HepG2 (cell line): ENCODE data around the gene CDK15. TPM values are rescaled to one million over a fixed set of nuclear protein-coding genes. Genes with fewer than 3 reads are reported as not detected.

Experiments used
- ATAC-seq: fragments of 200-7000 bp; cut with Tn5 transposase; 3 replicates; pipeline ENCODE4 v1.9.1; 2020; ENCODE audit warnings: mild to moderate bottlenecking, moderate library complexity
- BruUV-seq: library from RNA; stranded (reverse); fragments of 400-500 nt; replicated peaks from 2 replicates; lab custom pipeline; 2021; lab: Mats Ljungman, UMichigan
- CTCF ChIA-PET: fragments of 300-600 bp; formaldehyde crosslinking; extraction: SDS; loops from one replicate; lab custom pipeline; 2021; ENCODE audit warnings: low total read pairs, inconsistent platforms, low intra/inter-chr PET ratio; lab: Yijun Ruan, JAX
- POLR2A ChIA-PET: fragments of 350-600 bp; sonication (Branson Sonifier 250); formaldehyde crosslinking; loops from one replicate; lab custom pipeline; 2020; ENCODE audit warnings: antibody characterized with exemption, inconsistent platforms; lab: Yijun Ruan, JAX
- DNase-seq: peaks from one replicate; pipeline ENCODE4 v3.0.0-alpha.2; 2015; ENCODE audit warnings: low spot score
- FAIRE-seq: peaks from 3 replicates; lab custom pipeline; 2011; peaks lifted over from hg19 to GRCh38; lab: Jason Lieb, UNC
- H2AFZ ChIP-seq: one replicate; pipeline ENCODE4 v1.6.1; 2011; ENCODE audit warnings: low read length, inconsistent platforms
- H3K27ac ChIP-seq: fragments of 300-600 bp; 3 replicates; pipeline ENCODE4 v1.8.0; 2011; ENCODE audit warnings: mixed run types, mild to moderate bottlenecking, mixed read lengths, low read length, inconsistent platforms; ENCODE audit not compliant: insufficient read depth; ENCODE audit errors: extremely low read length
- H3K27me3 ChIP-seq, 2 experiments: fragments of 200-600 bp in 1 of 2; 2 replicates in 1 of 2; 3 replicates in 1 of 2; pipeline versions ENCODE4 v1.6.0 to v1.8.0; 2011; ENCODE audit warnings: low read length in 2 of 2, mild to moderate bottlenecking in 2 of 2, moderate library complexity in 2 of 2, inconsistent platforms in 1 of 2; ENCODE audit not compliant: insufficient read depth in 2 of 2, control insufficient read depth in 1 of 2
- H3K36me3 ChIP-seq, 2 experiments: fragments of 200-600 bp in 1 of 2; replicated peaks in 1 of 2; 2 replicates in 1 of 2; 3 replicates in 1 of 2; pipeline versions ENCODE4 v1.5.1 to v1.8.0; 2011; ENCODE audit warnings: low read length in 2 of 2, inconsistent platforms in 1 of 2; ENCODE audit not compliant: insufficient read depth in 2 of 2, control insufficient read depth in 1 of 2
- H3K4me1 ChIP-seq: 2 replicates; pipeline ENCODE4 v1.5.1; 2012; ENCODE audit warnings: low read length, inconsistent platforms; ENCODE audit not compliant: insufficient read depth
- H3K4me2 ChIP-seq: 2 replicates; pipeline ENCODE4 v1.6.0; 2011; ENCODE audit warnings: low read depth, low read length, inconsistent platforms
- H3K4me3 ChIP-seq, 3 experiments: fragments of 200-600 bp in 1 of 3; sonication (generic), shearing (Covaris generic) in 1 of 3; replicated peaks in 1 of 3; 2 replicates each; pipeline ENCODE4 v1.5.1; 2011 to 2016; ENCODE audit warnings: low read length in 3 of 3, inconsistent platforms in 2 of 3, low read depth in 2 of 3, mild to moderate bottlenecking in 2 of 3, control low read depth in 1 of 3, mixed read lengths in 1 of 3; ENCODE audit not compliant: insufficient read depth in 1 of 3
- H3K79me2 ChIP-seq: one replicate; pipeline ENCODE4 v1.6.1; 2011; ENCODE audit warnings: low read length, inconsistent platforms; ENCODE audit not compliant: insufficient read depth
- H3K9ac ChIP-seq: 2 replicates; pipeline ENCODE4 v1.6.0; 2011; ENCODE audit warnings: mild to moderate bottlenecking, low read depth, low read length, inconsistent platforms; ENCODE audit not compliant: insufficient read depth
- H3K9me3 ChIP-seq: 2 replicates; pipeline ENCODE4 v1.5.1; 2012; ENCODE audit warnings: mild to moderate bottlenecking, low read length
- H4K20me1 ChIP-seq: 2 replicates; pipeline ENCODE4 v1.6.0; 2011; ENCODE audit warnings: inconsistent platforms, mild to moderate bottlenecking, low read length, moderate library complexity; ENCODE audit not compliant: insufficient read depth
- ATM ChIP-seq: fragments of 450-650 bp; IDR thresholded peaks from 2 replicates; pipeline ENCODE4 v1.7.1; 2017; ENCODE audit warnings: mild to moderate bottlenecking, borderline replicate concordance
- ELF3 ChIP-seq: IDR thresholded peaks from 2 replicates; pipeline ENCODE4 v1.6.1; 2016; ENCODE audit warnings: missing genetic modification reagents, missing compliant biosample characterization
- FOXM1 ChIP-seq: sonication (generic); formaldehyde crosslinking; IDR thresholded peaks from 2 replicates; pipeline ENCODE4 v1.5.0; 2020; ENCODE audit warnings: missing genetic modification reagents
- NR2F6 ChIP-seq, 2 experiments: IDR thresholded peaks; 2 replicates each; pipeline ENCODE4 v1.6.1; 2016; ENCODE audit warnings: antibody characterized with exemption in 1 of 2, mild to moderate bottlenecking in 1 of 2
- TAF15 ChIP-seq: fragments of 200-400 bp; formaldehyde crosslinking; IDR thresholded peaks from one replicate; pipeline ENCODE4 v1.6.1; 2018; ENCODE audit warnings: mild to moderate bottlenecking, low read depth, low read length; ENCODE audit not compliant: poor library complexity, severe bottlenecking
- ZNF235 ChIP-seq: sonication (generic); formaldehyde crosslinking; IDR thresholded peaks from 2 replicates; pipeline ENCODE4 v1.8.1; 2023; ENCODE audit warnings: mild to moderate bottlenecking, missing genetic modification reagents, borderline replicate concordance
- ZNF3 ChIP-seq: IDR thresholded peaks from 2 replicates; pipeline ENCODE4 v1.7.0; 2017; ENCODE audit warnings: inconsistent platforms
- ZNF709 ChIP-seq: sonication (generic); formaldehyde crosslinking; IDR thresholded peaks from 2 replicates; pipeline ENCODE4 v1.5.0; 2020; ENCODE audit warnings: mild to moderate bottlenecking, missing genetic modification reagents
- WGBS: methylation state at CpG from one replicate; pipeline ENCODE4 v1.1.6; 2017; ENCODE audit warnings: low lambda C conversion rate; 5-methylcytosine and 5-hydroxymethylcytosine counted together
- in situ Hi-C: cut with HindIII; loops from 2 replicates; pipeline ENCODE4 v1.10.0; 2017; ENCODE audit warnings: low pct_unique_long_range_greater_than_20kb; ENCODE audit not compliant: extremely low pct_ligation_motif_present
- intact Hi-C: fragments of 100-400 bp; cut with micrococcal nuclease; formaldehyde crosslinking; loops from one replicate; pipeline ENCODE4 v1.10.0; 2022; ENCODE audit not compliant: unreplicated experiment
- polyA plus RNA-seq, 8 experiments: library from polyadenylated mRNA; depleted of rRNA in 3 of 8; stranded (reverse) in 7 of 8; unstranded in 1 of 8; fragments of >200 nt; fragmentation: Illumina TruSeq in 4 of 8; extraction: Trizol in 4 of 8; gene quantifications; 2 replicates each; pipeline versions ENCODE4 v1.2.1 to v1.2.3, GENCODE V29; 2011 to 2016; ENCODE audit warnings: low read depth in 4 of 8, missing spikeins in 1 of 8, mixed read lengths in 1 of 8; ENCODE audit not compliant: insufficient read depth in 1 of 8
- total RNA-seq, 5 experiments: library from RNA; depleted of rRNA; stranded (reverse); fragments of >200 nt; fragmentation: Illumina TruSeq; extraction: Trizol; gene quantifications; 2 replicates each; pipeline ENCODE4 v1.2.3, GENCODE V29; 2016; ENCODE audit warnings: low read depth in 1 of 5
- TF ChIP-seq, protein P1 (sequence below): sonication (generic); formaldehyde crosslinking; conservative IDR thresholded peaks from 2 replicates; pipeline ENCODE4 v1.8.0; 2022; ENCODE audit warnings: mild to moderate bottlenecking, moderate library complexity, missing genetic modification reagents
- TF ChIP-seq, protein P2 (sequence below): sonication (generic); formaldehyde crosslinking; IDR thresholded peaks from 2 replicates; pipeline ENCODE4 v1.4.0; 2020; ENCODE audit warnings: missing genetic modification reagents
- TF ChIP-seq, protein P3 (sequence below): sonication (generic); formaldehyde crosslinking; conservative IDR thresholded peaks from 2 replicates; pipeline ENCODE4 v1.8.1; 2023; ENCODE audit warnings: missing genetic modification reagents

CDK15 gene
- total and polyA plus RNA-seq, 2 of the 13 experiments (the other 11 are each of a cell fraction or from before 2014, with no cell fraction given): not detected

DNA sequence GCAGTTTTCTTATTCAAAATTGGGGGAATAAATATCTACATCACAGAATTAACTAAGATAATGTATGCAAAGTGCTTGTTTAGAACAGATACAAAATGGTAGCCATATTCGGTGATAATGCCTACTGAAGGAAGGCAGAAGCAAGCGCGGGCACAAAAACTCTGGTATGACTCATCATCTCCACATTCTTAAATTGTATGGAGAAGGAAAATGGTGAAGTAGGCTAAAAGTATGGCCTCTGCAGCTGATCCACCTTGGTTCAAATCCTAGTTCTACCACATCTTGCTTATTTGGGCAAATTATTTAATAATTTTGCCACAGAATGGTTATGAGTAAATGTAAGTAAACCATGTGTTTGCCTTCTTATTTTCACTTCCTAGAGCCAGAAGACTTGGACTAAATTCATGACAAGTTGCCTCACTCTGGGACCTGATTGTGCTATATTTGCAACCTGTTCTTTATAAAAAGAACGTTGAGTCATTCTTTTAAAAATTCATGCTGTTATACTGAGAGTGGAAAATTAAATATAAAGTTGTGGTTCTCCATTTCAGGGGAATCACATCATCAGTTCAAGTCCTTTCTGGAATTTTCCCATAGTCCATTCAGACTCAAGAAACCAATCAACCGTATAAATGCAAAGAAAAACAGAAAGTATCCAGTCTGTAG is 9.0 kb upstream of the CDK15 start:
- Histone ChIP-seq H3K79me2 (no peaks in the 10 kb centered on the region), H3K9me3 (no peaks in the 10 kb centered on the region), H3K4me3 (no peak overlapping the region), H3K4me1 (no peaks in the 10 kb centered on the region), H4K20me1 (no peaks in the 10 kb centered on the region), H3K4me2 (no peak overlapping the region), H3K9ac (no peak overlapping the region), H2AFZ (no peak overlapping the region), H3K36me3 (no peaks in the 10 kb centered on the region), H3K27ac (no peak overlapping the region), H3K27me3 (no peaks in the 10 kb centered on the region)
- CTCF ChIA-PET: interaction anchor here (2.9 kb wide), 1 partner anchor 381 kb away, joined by 17 read pairs; no protein-coding TSS in a partner anchor
- no TSS peak for BruUV-seq
- intact Hi-C loops (no loop called here), in situ Hi-C loops (loop anchor here (10.0 kb wide), 1 partner anchor 387 kb away; no protein-coding TSS in a partner anchor)
- DNase-seq: no peak
- WGBS: 39% methylated on average over 5 of the region's 5 CpGs
- no peak for ATAC-seq
- TF ChIP-seq ZNF709 (CRISPR knock-in tag): no peak
- no peak for TF ChIP-seq ATM
- no peak for TF ChIP-seq ZNF235 (CRISPR knock-in tag)
- POLR2A ChIA-PET: no interaction called here
- no peak for FAIRE-seq

DNA sequence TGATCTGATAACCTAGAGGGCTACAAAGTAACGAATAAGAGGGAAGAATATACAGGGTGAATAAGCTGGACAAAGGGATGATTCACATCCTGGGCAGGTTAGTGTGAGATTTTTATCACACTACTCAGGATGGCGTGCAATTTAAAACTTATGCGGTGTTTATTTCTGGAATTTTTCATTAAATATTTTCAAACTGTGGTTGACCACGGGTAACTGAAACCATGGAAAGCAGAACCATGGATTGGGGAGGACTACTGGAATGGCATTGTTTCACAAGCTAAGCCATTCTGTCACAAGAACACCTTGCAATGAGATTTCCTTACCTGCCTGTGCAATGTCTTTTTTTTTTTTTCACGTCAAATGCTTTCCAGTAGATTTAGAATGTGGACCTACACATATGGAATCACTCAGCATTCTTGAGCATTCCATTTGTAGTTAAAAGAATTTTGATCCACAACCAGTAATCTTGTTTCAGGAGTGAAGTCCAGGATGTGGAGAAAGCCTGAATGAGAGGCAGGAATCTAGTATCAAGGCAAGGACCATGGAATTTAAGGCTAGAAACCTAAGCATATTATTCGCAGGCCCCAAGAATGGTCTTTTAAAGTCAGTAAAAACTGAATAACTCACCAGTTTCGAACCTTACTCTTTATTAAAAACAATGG is 8.0 kb upstream of the CDK15 start:
- Histone ChIP-seq H3K27me3 (no peaks in the 10 kb centered on the region), H4K20me1 (no peaks in the 10 kb centered on the region), H2AFZ (no peak overlapping the region), H3K9ac (no peak overlapping the region), H3K27ac (no peak overlapping the region), H3K4me1 (no peaks in the 10 kb centered on the region), H3K4me2 (no peak overlapping the region), H3K36me3 (no peaks in the 10 kb centered on the region), H3K9me3 (no peaks in the 10 kb centered on the region), H3K79me2 (no peaks in the 10 kb centered on the region), H3K4me3 (no peak overlapping the region)
- no TSS peak for BruUV-seq
- ATAC-seq (no peak), DNase-seq (no peak), FAIRE-seq (no peak)
- intact Hi-C loops: no loop called here
- POLR2A ChIA-PET: no interaction called here
- CTCF ChIA-PET: interaction anchor here (1.5 kb wide), 1 partner anchor 380 kb away, joined by 4 read pairs; no protein-coding TSS in a partner anchor
- 44% methylated on average over 7 of the region's 7 CpGs for WGBS
- in situ Hi-C loops: loop anchor here (10.0 kb wide), 1 partner anchor 386 kb away; no protein-coding TSS in a partner anchor
- TF ChIP-seq ZNF3 (CRISPR knock-in tag) (no peak), FOXM1 (CRISPR knock-in tag) (no peak), ELF3 (CRISPR knock-in tag) (no peak), NR2F6 (IDR thresholded peaks at IDR 0.05) (no peak), NR2F6 (CRISPR knock-in tag; IDR thresholded peaks at IDR 0.05) (no peak), TAF15 (no peak)
- TF ChIP-seq, protein P1, sequence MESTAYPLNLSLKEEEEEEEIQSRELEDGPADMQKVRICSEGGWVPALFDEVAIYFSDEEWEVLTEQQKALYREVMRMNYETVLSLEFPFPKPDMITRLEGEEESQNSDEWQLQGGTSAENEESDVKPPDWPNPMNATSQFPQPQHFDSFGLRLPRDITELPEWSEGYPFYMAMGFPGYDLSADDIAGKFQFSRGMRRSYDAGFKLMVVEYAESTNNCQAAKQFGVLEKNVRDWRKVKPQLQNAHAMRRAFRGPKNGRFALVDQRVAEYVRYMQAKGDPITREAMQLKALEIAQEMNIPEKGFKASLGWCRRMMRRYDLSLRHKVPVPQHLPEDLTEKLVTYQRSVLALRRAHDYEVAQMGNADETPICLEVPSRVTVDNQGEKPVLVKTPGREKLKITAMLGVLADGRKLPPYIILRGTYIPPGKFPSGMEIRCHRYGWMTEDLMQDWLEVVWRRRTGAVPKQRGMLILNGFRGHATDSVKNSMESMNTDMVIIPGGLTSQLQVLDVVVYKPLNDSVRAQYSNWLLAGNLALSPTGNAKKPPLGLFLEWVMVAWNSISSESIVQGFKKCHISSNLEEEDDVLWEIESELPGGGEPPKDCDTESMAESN (CRISPR knock-in tag): no peak
- TF ChIP-seq, protein P2, sequence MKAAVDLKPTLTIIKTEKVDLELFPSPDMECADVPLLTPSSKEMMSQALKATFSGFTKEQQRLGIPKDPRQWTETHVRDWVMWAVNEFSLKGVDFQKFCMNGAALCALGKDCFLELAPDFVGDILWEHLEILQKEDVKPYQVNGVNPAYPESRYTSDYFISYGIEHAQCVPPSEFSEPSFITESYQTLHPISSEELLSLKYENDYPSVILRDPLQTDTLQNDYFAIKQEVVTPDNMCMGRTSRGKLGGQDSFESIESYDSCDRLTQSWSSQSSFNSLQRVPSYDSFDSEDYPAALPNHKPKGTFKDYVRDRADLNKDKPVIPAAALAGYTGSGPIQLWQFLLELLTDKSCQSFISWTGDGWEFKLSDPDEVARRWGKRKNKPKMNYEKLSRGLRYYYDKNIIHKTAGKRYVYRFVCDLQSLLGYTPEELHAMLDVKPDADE (CRISPR knock-in tag): no peak
- TF ChIP-seq, protein P3, sequence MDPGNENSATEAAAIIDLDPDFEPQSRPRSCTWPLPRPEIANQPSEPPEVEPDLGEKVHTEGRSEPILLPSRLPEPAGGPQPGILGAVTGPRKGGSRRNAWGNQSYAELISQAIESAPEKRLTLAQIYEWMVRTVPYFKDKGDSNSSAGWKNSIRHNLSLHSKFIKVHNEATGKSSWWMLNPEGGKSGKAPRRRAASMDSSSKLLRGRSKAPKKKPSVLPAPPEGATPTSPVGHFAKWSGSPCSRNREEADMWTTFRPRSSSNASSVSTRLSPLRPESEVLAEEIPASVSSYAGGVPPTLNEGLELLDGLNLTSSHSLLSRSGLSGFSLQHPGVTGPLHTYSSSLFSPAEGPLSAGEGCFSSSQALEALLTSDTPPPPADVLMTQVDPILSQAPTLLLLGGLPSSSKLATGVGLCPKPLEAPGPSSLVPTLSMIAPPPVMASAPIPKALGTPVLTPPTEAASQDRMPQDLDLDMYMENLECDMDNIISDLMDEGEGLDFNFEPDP (CRISPR knock-in tag): no peak
